GM21528 (cell line): ENCODE data around the gene TMEM266.

Experiments used
- ATAC-seq: cut with Tn5 transposase; IDR thresholded peaks from one replicate; pipeline ENCODE4 v1.9.1; 2021; ENCODE audit warnings: mild to moderate bottlenecking, moderate library complexity; ENCODE audit not compliant: unreplicated experiment, low FRiP score

The TMEM266 gene

GRCh38 chr15:76159282-76159681 is 99.5 kb downstream of the TMEM266 start:
- no peak for ATAC-seq

- ATAC-seq, result no peak
These were observed 100.8 kb downstream of the TMEM266 start for GRCh38 chr15:76160426-76161152.

- no peak for ATAC-seq
These were observed 101.6 kb downstream of the TMEM266 start for GRCh38 chr15:76161153-76162035.

GRCh38 chr15:76162036-76162398 is 102.2 kb downstream of the TMEM266 start:
- ATAC-seq, result no peak

GRCh38 chr15:76162784-76163456 is 103.1 kb downstream of the TMEM266 start:
- ATAC-seq, result no peak

- ATAC-seq, result no peak
These were observed 103.9 kb downstream of the TMEM266 start for GRCh38 chr15:76163457-76164295.

- no peak for ATAC-seq
These were observed 104.8 kb downstream of the TMEM266 start for GRCh38 chr15:76164602-76165001.

- ATAC-seq, result no peak
These were observed 106.2 kb downstream of the TMEM266 start for GRCh38 chr15:76165951-76166350.

- ATAC-seq, result no peak
These were observed 108.6 kb downstream of the TMEM266 start for GRCh38 chr15:76168237-76168984.

- ATAC-seq, result no peak
These were observed 109.2 kb downstream of the TMEM266 start for GRCh38 chr15:76169018-76169417.

- ATAC-seq, result no peak
These were observed 110.4 kb downstream of the TMEM266 start for GRCh38 chr15:76169911-76170800.

GRCh38 chr15:76172782-76173181 is 113.0 kb downstream of the TMEM266 start:
- no peak for ATAC-seq

GRCh38 chr15:76173317-76173834 is 113.6 kb downstream of the TMEM266 start:
- ATAC-seq, result no peak

- ATAC-seq, result no peak
These were observed 114.9 kb downstream of the TMEM266 start for GRCh38 chr15:76174654-76175053.

GRCh38 chr15:76175442-76175841 is 115.7 kb downstream of the TMEM266 start:
- no peak for ATAC-seq

GRCh38 chr15:76176059-76176458 is 116.3 kb downstream of the TMEM266 start:
- ATAC-seq, result no peak

GRCh38 chr15:76176487-76177085 is 116.8 kb downstream of the TMEM266 start:
- ATAC-seq, result no peak

GRCh38 chr15:76177491-76178040 is 117.8 kb downstream of the TMEM266 start:
- no peak for ATAC-seq
